SK-N-SH (cell line): ENCODE measurements around the gene FXR1. TPM values are rescaled to one million over a fixed set of nuclear protein-coding genes. Genes with fewer than 3 reads are reported as not detected.

Experiments used
- CTCF ChIA-PET: fragments of 300-600, 350-600 bp; formaldehyde crosslinking; extraction: SDS; loops from one replicate; lab custom pipeline; 2021; lab: Yijun Ruan, JAX
- POLR2A ChIA-PET: fragments of 350-600 bp; sonication (Branson Sonifier 250); formaldehyde crosslinking; extraction: SDS; loops from one replicate; lab custom pipeline; 2020; ENCODE audit warnings: antibody characterized with exemption, inconsistent platforms; lab: Yijun Ruan, JAX
- DNase-seq: peaks from one replicate; pipeline ENCODE4 v3.0.0; 2012
- H2AFZ ChIP-seq: fragments of 200-600 bp; sonication (generic); 2 replicates; pipeline ENCODE4 v1.8.1; 2016; ENCODE audit warnings: antibody characterized with exemption, mild to moderate bottlenecking, low read depth
- H3F3A ChIP-seq: fragments of 200-600 bp; sonication (generic); replicated peaks from 2 replicates; pipeline ENCODE3; 2016; ENCODE audit warnings: antibody characterized with exemption, mild to moderate bottlenecking; ENCODE audit not compliant: insufficient read depth
- H3K27ac ChIP-seq, 2 experiments: fragments of 200-500 bp in 1 of 2; fragments of 200-600 bp in 1 of 2; sonication (Bioruptor generic) in 1 of 2; sonication (generic), shearing (Covaris generic) in 1 of 2; 2 replicates each; pipeline versions ENCODE4 v1.5.1 to v1.6.1; 2014 to 2016; ENCODE audit warnings: low read depth in 2 of 2, inconsistent platforms in 1 of 2, low read length in 1 of 2, mild to moderate bottlenecking in 1 of 2, mixed read lengths in 1 of 2
- H3K27me3 ChIP-seq: fragments of 200-600 bp; sonication (generic), shearing (Covaris generic); 2 replicates; pipeline ENCODE4 v1.6.1; 2016; ENCODE audit warnings: mixed run types; ENCODE audit not compliant: insufficient read depth
- H3K36me3 ChIP-seq, 2 experiments: fragments of 200-500 bp in 1 of 2; fragments of 200-600 bp in 1 of 2; sonication (Bioruptor generic) in 1 of 2; sonication (generic) in 1 of 2; replicated peaks in 1 of 2; 2 replicates each; pipeline versions ENCODE3 to v1.5.1; 2014 to 2016; ENCODE audit warnings: low read length in 1 of 2, mild to moderate bottlenecking in 1 of 2; ENCODE audit not compliant: insufficient read depth in 2 of 2, control insufficient read depth in 1 of 2
- H3K4me1 ChIP-seq, 2 experiments: fragments of 200-500 bp in 1 of 2; fragments of 200-600 bp in 1 of 2; sonication (Bioruptor generic) in 1 of 2; sonication (generic), shearing (Covaris generic) in 1 of 2; 2 replicates each; pipeline versions ENCODE4 v1.5.1 to v1.6.1; 2014 to 2016; ENCODE audit warnings: low read depth in 1 of 2, low read length in 1 of 2, mixed run types in 1 of 2; ENCODE audit not compliant: insufficient read depth in 2 of 2, control insufficient read depth in 1 of 2
- H3K4me2 ChIP-seq: fragments of 200-600 bp; sonication (generic), shearing (Covaris generic); 2 replicates; pipeline ENCODE4 v1.6.1; 2017; ENCODE audit warnings: mixed run types
- H3K4me3 ChIP-seq, 2 experiments: fragments of 200-500 bp in 1 of 2; fragments of 200-600 bp in 1 of 2; sonication (Bioruptor generic) in 1 of 2; sonication (generic), shearing (Covaris generic) in 1 of 2; 2 replicates each; pipeline versions ENCODE4 v1.5.1 to v1.8.1; 2014 to 2016; ENCODE audit warnings: low read depth in 2 of 2, inconsistent platforms in 1 of 2, low read length in 1 of 2, mild to moderate bottlenecking in 1 of 2, mixed read lengths in 1 of 2, moderate library complexity in 1 of 2
- H3K79me2 ChIP-seq: fragments of 200-600 bp; sonication (generic); 2 replicates; pipeline ENCODE4 v1.8.1; 2017; ENCODE audit warnings: mild to moderate bottlenecking; ENCODE audit not compliant: insufficient read depth
- H3K9ac ChIP-seq: fragments of 200-600 bp; sonication (generic); 2 replicates; pipeline ENCODE4 v1.6.1; 2017; ENCODE audit warnings: mixed run types
- H3K9me2 ChIP-seq: fragments of 200-600 bp; sonication (generic); 2 replicates; pipeline ENCODE4 v1.6.1; 2017; ENCODE audit warnings: mixed run types
- H3K9me3 ChIP-seq: fragments of 200-600 bp; sonication (generic); 2 replicates; pipeline ENCODE4 v1.6.1; 2017; ENCODE audit warnings: mixed run types, mild to moderate bottlenecking, moderate library complexity
- H4K20me1 ChIP-seq: fragments of 200-600 bp; sonication (generic); 2 replicates; pipeline ENCODE4 v1.6.1; 2017; ENCODE audit warnings: mild to moderate bottlenecking, mixed run types; ENCODE audit not compliant: insufficient read depth
- CHD2 ChIP-seq: fragments of 150-350 bp; IDR thresholded peaks from 2 replicates; pipeline ENCODE4 v1.6.1; 2018; ENCODE audit warnings: low read length; ENCODE audit not compliant: partially characterized antibody
- EZH2phosphoT487 ChIP-seq: fragments of 200-600 bp; sonication (generic); IDR thresholded peaks from 2 replicates; pipeline ENCODE4 v1.6.1; 2017; ENCODE audit warnings: low read depth, mixed run types, mild to moderate bottlenecking, antibody characterized with exemption, moderate library complexity, borderline replicate concordance
- FOXJ3 ChIP-seq: sonication (generic); formaldehyde crosslinking; IDR thresholded peaks from 2 replicates; pipeline ENCODE4 v1.5.1; 2020; ENCODE audit warnings: mild to moderate bottlenecking, missing genetic modification reagents
- FOXM1 ChIP-seq: IDR thresholded peaks from 2 replicates; pipeline ENCODE4 v1.4.0; 2012; ENCODE audit warnings: low read depth, mild to moderate bottlenecking
- GABPA ChIP-seq: IDR thresholded peaks from 2 replicates; pipeline ENCODE4 v1.4.0; 2012; ENCODE audit warnings: low read depth, mild to moderate bottlenecking
- MAX ChIP-seq: IDR thresholded peaks from 2 replicates; pipeline ENCODE4 v1.4.0; 2012; ENCODE audit warnings: low read depth
- MXI1 ChIP-seq: IDR thresholded peaks from 2 replicates; pipeline ENCODE4 v1.6.1; 2012; ENCODE audit warnings: mild to moderate bottlenecking, low read depth, low read length, improper control_type of control experiment
- PBX3 ChIP-seq: IDR thresholded peaks from 2 replicates; pipeline ENCODE4; 2012
- RCOR1 ChIP-seq: fragments of 150-350 bp; IDR thresholded peaks from 2 replicates; pipeline ENCODE4 v1.6.1; 2017; ENCODE audit warnings: antibody characterized with exemption, low read length
- RFX5 ChIP-seq: IDR thresholded peaks from 2 replicates; pipeline ENCODE4 v1.6.1; 2012; ENCODE audit warnings: mild to moderate bottlenecking, improper control_type of control experiment, low read length
- SIN3A ChIP-seq: IDR thresholded peaks from 2 replicates; pipeline ENCODE4 v1.6.1; 2012; ENCODE audit warnings: low read depth, mild to moderate bottlenecking, low read length, moderate library complexity, borderline replicate concordance
- USF1 ChIP-seq: IDR thresholded peaks from 2 replicates; pipeline ENCODE4 v1.4.0; 2012; ENCODE audit warnings: low read depth, borderline replicate concordance
- YY1 ChIP-seq: IDR thresholded peaks from 2 replicates; pipeline ENCODE4 v1.4.0; 2012; ENCODE audit warnings: low read depth, mild to moderate bottlenecking
- WGBS: methylation state at CpG from one replicate; pipeline ENCODE4 v1.1.6; 2017; ENCODE audit warnings: low lambda C conversion rate; 5-methylcytosine and 5-hydroxymethylcytosine counted together
- polyA plus RNA-seq, 3 experiments: library from polyadenylated mRNA; depleted of rRNA; stranded (reverse); fragments of >200 nt; gene quantifications; 2 replicates each; pipeline ENCODE4 v1.2.3, GENCODE V29; 2012

The FXR1 gene
- polyA plus RNA-seq, 1 of the 3 experiments (the other 2 are of a cell fraction): 114 TPM

- H3K4me1 ChIP-seq: peaks cover 11% of the 10 kb centered on the region in 2 experiments
- POLR2A ChIA-PET: no interaction called here
- H3K4me3 ChIP-seq: peak overlapping the region; percentile 89 to 100
- peaks cover 64% of the 10 kb centered on the region for H3K79me2 ChIP-seq
- peaks cover 10 to 30% of the 10 kb centered on the region in 2 experiments for H3K36me3 ChIP-seq
- 29% methylated on average over 19 of the region's 19 CpGs for WGBS
- H3F3A ChIP-seq: no peaks in the 10 kb centered on the region
- peak overlapping the region in 1 of 2 experiments; percentile 95; a peak in 1 of 4 replicates for H3K27ac ChIP-seq
- no peaks in the 10 kb centered on the region for H3K9me3 ChIP-seq
- H3K4me2 ChIP-seq: peak overlapping the region; percentile 83
- H4K20me1 ChIP-seq: peaks cover 55% of the 10 kb centered on the region
- H2AFZ ChIP-seq: no peak overlapping the region
- DNase-seq: no peak
- H3K9ac ChIP-seq: peak overlapping the region; percentile 100
- TF ChIP-seq YY1: no peak
- TF ChIP-seq USF1: peak; percentile 25; the same call in 1 of the 2 replicates
- no peak for TF ChIP-seq PBX3
- H3K9me2 ChIP-seq: no peaks in the 10 kb centered on the region
- H3K27me3 ChIP-seq: no peaks in the 10 kb centered on the region
- CTCF ChIA-PET: no interaction called here
Measured at GRCh38 chr3:180913581-180914404, 1.3 kb downstream of the FXR1 start.

- 30% methylated on average over 1 of the region's 1 CpG for WGBS
- peaks cover 100% of the 10 kb centered on the region for H3K79me2 ChIP-seq
- ChIA-PET CTCF (interaction anchor here (1.8 kb wide), 1 partner anchor 12 kb away, joined by 4 read pairs; no protein-coding TSS in a partner anchor), POLR2A (no interaction called here)
- no peaks in the 10 kb centered on the region for H3K9me2 ChIP-seq
- H3K4me1 ChIP-seq: peaks cover 8 to 11% of the 10 kb centered on the region in 2 experiments
- TF ChIP-seq EZH2phosphoT487 (no peak), GABPA (no peak), YY1 (no peak), MAX (no peak), MXI1 (no peak), SIN3A (no peak), FOXM1 (no peak), FOXJ3 (CRISPR knock-in tag) (no peak), CHD2 (no peak), USF1 (no peak), RFX5 (no peak), RCOR1 (no peak)
- DNase-seq: no peak
- no peak overlapping the region for H3K27ac ChIP-seq
- no peaks in the 10 kb centered on the region for H3K27me3 ChIP-seq
- H3K9ac ChIP-seq: no peak overlapping the region
- H3F3A ChIP-seq: peaks cover 5% of the 10 kb centered on the region
- H2AFZ ChIP-seq: no peak overlapping the region
- no peak overlapping the region for H3K4me2 ChIP-seq
- H3K4me3 ChIP-seq: no peak overlapping the region
- peaks cover 99% of the 10 kb centered on the region for H4K20me1 ChIP-seq
- H3K36me3 ChIP-seq: peaks cover 12 to 42% of the 10 kb centered on the region in 2 experiments
- H3K9me3 ChIP-seq: no peaks in the 10 kb centered on the region
Measured at GRCh38 chr3:180918542-180918941, 6.1 kb downstream of the FXR1 start.
